Upper lobe of left lung (tissue), 6 donors: ENCODE results near the gene DNMT3A. TPM values are rescaled to one million over a fixed set of nuclear protein-coding genes. Genes with fewer than 3 reads are reported as not detected.

Experiments
- ATAC-seq, 2 donors: fragments of 200-7000 bp; cut with Tn5 transposase; one replicate each; pipeline ENCODE4 v1.9.1; 2022; ENCODE audit warnings: mild to moderate bottlenecking in 2 of 2, moderate library complexity in 2 of 2; ENCODE audit not compliant: low FRiP score in 2 of 2
- DNase-seq, 2 donors: peaks; one replicate each; pipeline ENCODE4 v3.0.0-alpha.2; 2019 to 2020
- H3K27ac ChIP-seq, 4 donors: fragments of 200-600 bp; sonication (generic); one replicate each; pipeline ENCODE4 v1.5.1; 2016 to 2019
- H3K27me3 ChIP-seq, 4 donors: fragments of 200-600 bp; sonication (generic); one replicate each; pipeline ENCODE4 v1.5.1; 2017 to 2019
- H3K36me3 ChIP-seq, 4 donors: fragments of 200-600 bp; sonication (generic); one replicate each; pipeline ENCODE4 v1.5.1; 2016 to 2019
- H3K4me1 ChIP-seq, 4 donors: fragments of 200-600 bp; sonication (generic); one replicate each; pipeline ENCODE4 v1.5.1; 2018 to 2019
- H3K4me3 ChIP-seq, 4 donors: fragments of 200-600 bp; sonication (generic); one replicate each; pipeline ENCODE4 v1.5.1; 2017 to 2019; ENCODE audit warnings: mild to moderate bottlenecking in 2 of 4, moderate library complexity in 1 of 4
- H3K9me3 ChIP-seq, 4 donors: fragments of 200-600 bp; sonication (generic); one replicate each; pipeline ENCODE4 v1.5.1; 2018 to 2019
- CTCF ChIP-seq, 6 experiments: fragments of 450-650 bp in 4 of 6; fragments of 200-600 bp in 2 of 6; sonication (generic) in 2 of 6; IDR thresholded peaks; one replicate each; pipeline ENCODE4 v1.5.1; 2016 to 2019; ENCODE audit warnings: antibody characterized with exemption in 6 of 6
- EP300 ChIP-seq, 4 donors: sonication (generic); formaldehyde crosslinking; IDR thresholded peaks; one replicate each; pipeline ENCODE4 v1.5.1; 2017; ENCODE audit warnings: antibody characterized with exemption in 4 of 4, control low read depth in 2 of 4
- POLR2A ChIP-seq, 4 donors: fragments of 450-650 bp; IDR thresholded peaks; one replicate each; pipeline ENCODE4 v1.5.1; 2016 to 2017; ENCODE audit warnings: antibody characterized with exemption in 4 of 4, mild to moderate bottlenecking in 2 of 4
- POLR2AphosphoS5 ChIP-seq, 2 donors: sonication (generic); formaldehyde crosslinking; IDR thresholded peaks; one replicate each; pipeline ENCODE4 v1.5.1; 2017; ENCODE audit warnings: antibody characterized with exemption in 2 of 2
- WGBS, 2 donors: methylation state at CpG; one replicate each; pipeline ENCODE4 v1.1.5; 2017 to 2018; 5-methylcytosine and 5-hydroxymethylcytosine counted together
- total RNA-seq, 6 donors: library from RNA; depleted of rRNA in 4 of 6; stranded (reverse); fragments of >200 nt in 4 of 6; gene quantifications; one replicate each; pipeline versions ENCODE4 v1.1.0 to v1.2.1, GENCODE V29; 2016 to 2021
- donor health status: DM: no; HTN: no; CAD: no; lungs with moderate emphysema.
- donor health status: DM: no; HTN: yes; CAD: no; lungs with severe emphysema.

DNMT3A gene
- total RNA-seq, 6 donors from 2014 or later: 7.8 to 49.2 (median 30.4) TPM

GRCh38 chr2:25303633-25304236, 38.0 kb downstream of the DNMT3A start:
- Histone ChIP-seq H3K27ac (peak overlapping the region in 1 of 4 donors; percentile 8), H3K27me3 (no peaks in the 10 kb centered on the region), H3K4me3 (no peak overlapping the region), H3K4me1 (peaks cover 22 to 29% (median 25%) of the 10 kb centered on the region in 4 donors), H3K36me3 (peaks cover 2 to 39% (median 13%) of the 10 kb centered on the region in 4 donors), H3K9me3 (no peaks in the 10 kb centered on the region)
- WGBS, 2 donors: 80% methylated on average over 20 to 21 of the region's 21 CpGs
- TF ChIP-seq EP300 (IDR thresholded peaks at IDR 0.05): no peak
- no peak for TF ChIP-seq POLR2A (IDR thresholded peaks at IDR 0.05)
- TF ChIP-seq CTCF (IDR thresholded peaks at IDR 0.05): no peak
- no peak for TF ChIP-seq POLR2AphosphoS5 (IDR thresholded peaks at IDR 0.05)
- ATAC-seq (peak in 1 of 2 donors; percentile 7), DNase-seq (no peak)

GRCh38 chr2:25302758-25303375, 38.9 kb downstream of the DNMT3A start:
- H3K4me1 ChIP-seq: peaks cover 22 to 29% (median 25%) of the 10 kb centered on the region in 4 donors
- ATAC-seq (no peak), DNase-seq (no peak)
- 78 to 80% methylated on average over 7 to 9 of the region's 9 CpGs for WGBS, 2 donors
- no peak overlapping the region for H3K27ac ChIP-seq
- peaks cover 2 to 40% (median 17%) of the 10 kb centered on the region in 4 donors for H3K36me3 ChIP-seq
- H3K27me3 ChIP-seq: no peaks in the 10 kb centered on the region
- H3K9me3 ChIP-seq: no peaks in the 10 kb centered on the region
- TF ChIP-seq POLR2AphosphoS5 (IDR thresholded peaks at IDR 0.05) (no peak), CTCF (IDR thresholded peaks at IDR 0.05) (no peak), POLR2A (IDR thresholded peaks at IDR 0.05) (no peak), EP300 (IDR thresholded peaks at IDR 0.05) (no peak)
- no peak overlapping the region for H3K4me3 ChIP-seq

- TF ChIP-seq POLR2AphosphoS5 (IDR thresholded peaks at IDR 0.05) (no peak), POLR2A (IDR thresholded peaks at IDR 0.05) (no peak), EP300 (IDR thresholded peaks at IDR 0.05) (no peak), CTCF (IDR thresholded peaks at IDR 0.05) (no peak)
- DNase-seq: peak in 1 of 2 donors; percentile 52
- H3K27ac ChIP-seq: peak overlapping the region in 1 of 4 donors; percentile 40
- H3K27me3 ChIP-seq: no peaks in the 10 kb centered on the region
- ATAC-seq: peak; percentile 2 to 53
- WGBS, 2 donors: 61 to 75% methylated on average over 6 to 8 of the region's 8 CpGs
- peaks cover 2 to 40% (median 17%) of the 10 kb centered on the region in 4 donors for H3K36me3 ChIP-seq
- H3K9me3 ChIP-seq: no peaks in the 10 kb centered on the region
- no peak overlapping the region for H3K4me3 ChIP-seq
- H3K4me1 ChIP-seq: peaks cover 19 to 24% (median 22%) of the 10 kb centered on the region in 4 donors
These were observed 40.0 kb downstream of the DNMT3A start for GRCh38 chr2:25301453-25302352.

- ATAC-seq (no peak), DNase-seq (no peak)
- TF ChIP-seq CTCF (IDR thresholded peaks at IDR 0.05) (no peak), POLR2AphosphoS5 (IDR thresholded peaks at IDR 0.05) (no peak), POLR2A (IDR thresholded peaks at IDR 0.05) (no peak), EP300 (IDR thresholded peaks at IDR 0.05) (no peak)
- WGBS, 2 donors: 92 to 93% methylated on average over 5 to 12 of the region's 12 CpGs
- Histone ChIP-seq H3K4me3 (no peak overlapping the region), H3K9me3 (no peaks in the 10 kb centered on the region), H3K27me3 (no peaks in the 10 kb centered on the region), H3K27ac (no peak overlapping the region), H3K36me3 (peaks cover 2 to 36% (median 17%) of the 10 kb centered on the region in 4 donors), H3K4me1 (peaks cover 26 to 34% (median 29%) of the 10 kb centered on the region in 4 donors)
These were observed 41.7 kb downstream of the DNMT3A start for GRCh38 chr2:25300001-25300400.
